Stimulated activated CD4-positive, alpha-beta T cell treated with anti-CD3 and anti-CD28 coated beads, Interleukin-12 subunit alpha, Interleukin-12 subunit beta, amount 100 ng/mL, for 4 hours (primary cell): ENCODE measurements around the gene ARAP1.
A peak's percentile ranks its signal among the peaks of the same experiment; 100 is the strongest.

Experiments used
- DNase-seq: peaks from one replicate; pipeline ENCODE4 v3.0.0-alpha.2; 2020

ARAP1 gene

GRCh38 chr11:72702096-72702495 is 50.1 kb downstream of the ARAP1 start:
- no peak for DNase-seq

GRCh38 chr11:72701466-72701865 is 50.7 kb downstream of the ARAP1 start:
- DNase-seq = no peak

- DNase-seq = no peak
Measured at GRCh38 chr11:72700146-72700545, 52.1 kb downstream of the ARAP1 start.

DNA sequence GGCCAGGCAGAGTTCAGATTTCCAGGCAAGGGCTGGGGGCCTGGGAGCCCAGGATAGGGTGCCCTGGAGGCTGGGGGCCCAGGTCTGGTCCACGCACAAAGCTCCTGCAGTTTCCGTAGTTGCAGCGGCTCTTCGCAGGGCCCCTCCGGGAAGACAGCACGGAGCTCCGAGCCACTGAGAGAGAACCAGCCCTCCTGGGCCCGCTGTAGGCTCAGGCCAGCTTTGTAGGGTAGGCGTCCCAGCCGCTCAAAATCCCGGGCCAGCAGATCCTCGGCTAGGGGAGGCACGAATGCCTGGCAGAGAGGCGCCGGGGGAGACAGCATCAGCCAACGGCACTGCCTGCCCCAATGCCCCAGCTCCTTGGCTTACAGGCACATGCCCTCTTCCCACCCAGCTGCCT is 54.4 kb downstream of the ARAP1 start:
- DNase-seq = no peak

DNA sequence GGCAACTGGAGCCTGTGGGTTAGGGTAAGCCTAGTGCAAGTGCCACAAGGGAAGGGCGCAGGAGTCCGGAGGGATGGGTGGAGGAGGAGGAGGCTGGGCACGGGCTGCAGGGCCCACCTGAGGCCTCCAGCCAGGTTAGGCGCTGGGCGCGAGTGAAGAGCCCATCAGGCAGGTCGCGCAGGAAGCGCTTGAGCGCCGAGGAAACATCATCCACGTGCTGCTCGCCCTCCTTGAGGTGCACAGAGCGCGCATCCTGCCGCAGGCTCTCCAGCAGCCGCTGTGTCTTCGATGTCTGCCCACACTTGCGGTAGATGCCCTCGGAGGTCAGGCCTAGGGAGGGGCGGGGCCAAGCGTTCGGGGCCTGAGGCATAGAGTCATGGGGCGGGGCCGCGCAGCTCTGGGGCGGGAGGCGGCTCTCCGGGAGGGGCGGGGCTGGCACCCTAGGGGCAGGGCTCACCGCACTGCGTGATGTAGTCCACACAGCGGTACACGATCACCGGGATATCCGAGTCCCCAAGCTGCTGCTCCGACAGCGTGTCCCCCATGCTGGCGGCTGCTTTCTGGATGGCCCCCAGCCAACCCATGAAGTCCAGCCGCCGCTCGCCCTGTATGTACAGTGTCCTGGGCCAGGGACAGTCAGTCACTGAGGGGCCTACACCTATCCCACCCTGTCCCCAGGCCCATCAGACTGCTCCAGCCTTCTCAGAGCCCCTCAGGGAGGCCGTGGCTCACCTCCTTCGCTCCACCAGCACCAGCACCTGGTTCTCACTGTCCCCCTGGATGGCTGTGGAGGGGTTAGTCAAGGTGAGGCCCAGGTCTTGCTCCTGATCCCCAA is 55.1 kb downstream of the ARAP1 start:
- no peak for DNase-seq

- DNase-seq = no peak
Measured at GRCh38 chr11:72695354-72695753, 56.9 kb downstream of the ARAP1 start.

GRCh38 chr11:72693271-72693968 is 58.8 kb downstream of the ARAP1 start:
- no peak for DNase-seq

DNA sequence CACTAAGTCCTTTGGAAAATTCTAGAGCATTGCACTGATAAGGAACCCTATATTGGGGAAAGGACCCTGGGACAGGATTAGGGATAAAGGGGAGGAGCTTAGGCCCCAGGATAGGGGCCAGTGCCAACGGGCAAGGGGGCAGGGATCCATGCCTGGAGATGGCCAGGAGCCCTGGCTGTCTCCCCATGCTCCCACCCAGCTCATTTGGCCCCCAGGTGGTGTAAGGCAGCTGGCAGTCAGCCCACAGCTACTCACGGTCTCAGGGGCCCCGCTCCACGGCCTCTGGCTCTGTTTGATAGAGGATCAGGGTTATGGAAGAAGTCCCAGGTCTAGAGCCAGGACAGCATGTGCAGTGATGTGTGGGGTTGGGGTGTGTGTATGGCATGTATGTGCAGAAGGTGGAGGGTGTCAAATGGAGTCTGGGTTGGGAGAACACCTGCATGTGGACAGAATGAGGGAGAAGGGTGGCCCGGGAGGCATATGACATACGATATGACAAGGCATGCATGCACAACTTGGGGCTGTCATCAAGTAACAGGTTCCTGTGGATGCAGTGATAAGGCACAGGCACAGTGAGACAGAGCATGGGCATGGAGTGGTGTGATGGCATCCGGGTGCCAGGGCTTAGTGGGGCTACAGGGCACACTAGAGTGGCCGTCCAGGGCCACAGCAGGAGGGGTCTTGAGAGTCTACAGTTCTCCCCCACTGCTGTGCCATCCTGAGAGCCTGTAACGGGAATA is 59.5 kb downstream of the ARAP1 start:
- DNase-seq = no peak

GRCh38 chr11:72690166-72690565 is 62.0 kb downstream of the ARAP1 start:
- DNase-seq = no peak

DNA sequence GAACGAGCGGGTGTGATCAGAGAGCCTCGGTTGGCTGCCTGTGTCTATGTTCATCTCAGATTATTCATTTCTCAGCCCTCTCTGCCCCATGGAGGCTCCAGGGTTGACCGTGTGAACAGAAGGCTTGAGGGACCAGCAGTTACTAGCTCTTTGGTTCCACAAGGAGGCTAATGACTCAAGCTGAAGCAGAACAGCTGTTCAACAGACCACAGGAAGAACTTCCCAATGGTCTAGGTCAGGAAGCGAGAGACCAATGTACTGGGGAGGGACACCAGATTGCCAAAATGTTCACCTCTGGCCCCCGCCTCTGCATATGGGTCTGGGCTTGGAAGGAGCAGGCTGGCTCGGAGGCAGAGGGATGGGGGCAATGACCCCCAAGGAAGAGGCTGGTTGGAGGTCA is 63.3 kb downstream of the ARAP1 start:
- DNase-seq = no peak

DNA sequence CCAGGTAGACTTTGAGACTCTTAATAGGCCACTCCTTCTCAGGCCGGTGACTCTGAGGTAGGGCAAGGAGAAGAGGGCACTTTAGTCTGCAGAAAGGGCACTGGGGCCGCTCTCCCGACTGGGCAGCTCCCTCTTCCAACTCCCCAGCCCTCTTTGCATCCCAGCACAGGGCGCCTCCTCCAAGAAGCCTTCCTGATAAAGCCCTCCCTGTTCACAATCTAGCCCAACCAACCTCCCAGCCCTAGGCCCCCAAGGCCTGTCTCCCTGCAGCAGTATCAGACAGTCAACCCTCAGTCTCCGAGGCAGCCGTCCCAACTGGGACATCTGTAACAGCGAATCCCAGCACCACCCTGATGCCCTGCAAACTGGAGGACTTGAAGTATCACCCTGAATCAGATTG is 63.7 kb downstream of the ARAP1 start:
- DNase-seq = no peak

DNA sequence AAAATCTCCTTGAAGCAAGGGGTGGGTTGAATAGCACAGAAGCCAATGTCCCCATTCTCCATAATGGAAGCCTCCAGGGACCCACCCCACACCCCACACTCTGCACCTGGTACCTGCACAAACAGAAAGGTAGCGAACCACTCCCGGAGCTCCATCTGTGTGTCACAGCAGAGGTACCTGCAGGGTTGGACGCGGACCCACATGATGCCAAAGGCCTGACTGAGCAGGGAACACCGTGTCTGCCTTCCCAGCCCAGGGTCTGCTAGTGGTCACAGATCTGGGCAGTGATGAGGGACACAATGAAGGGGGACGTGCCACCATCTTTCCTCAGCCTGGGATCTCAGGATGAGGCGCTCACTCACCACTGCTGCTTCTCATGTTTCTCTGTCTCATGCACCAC is 64.9 kb downstream of the ARAP1 start:
- DNase-seq = no peak

GRCh38 chr11:72686639-72687220 is 65.5 kb downstream of the ARAP1 start:
- DNase-seq = no peak

DNA sequence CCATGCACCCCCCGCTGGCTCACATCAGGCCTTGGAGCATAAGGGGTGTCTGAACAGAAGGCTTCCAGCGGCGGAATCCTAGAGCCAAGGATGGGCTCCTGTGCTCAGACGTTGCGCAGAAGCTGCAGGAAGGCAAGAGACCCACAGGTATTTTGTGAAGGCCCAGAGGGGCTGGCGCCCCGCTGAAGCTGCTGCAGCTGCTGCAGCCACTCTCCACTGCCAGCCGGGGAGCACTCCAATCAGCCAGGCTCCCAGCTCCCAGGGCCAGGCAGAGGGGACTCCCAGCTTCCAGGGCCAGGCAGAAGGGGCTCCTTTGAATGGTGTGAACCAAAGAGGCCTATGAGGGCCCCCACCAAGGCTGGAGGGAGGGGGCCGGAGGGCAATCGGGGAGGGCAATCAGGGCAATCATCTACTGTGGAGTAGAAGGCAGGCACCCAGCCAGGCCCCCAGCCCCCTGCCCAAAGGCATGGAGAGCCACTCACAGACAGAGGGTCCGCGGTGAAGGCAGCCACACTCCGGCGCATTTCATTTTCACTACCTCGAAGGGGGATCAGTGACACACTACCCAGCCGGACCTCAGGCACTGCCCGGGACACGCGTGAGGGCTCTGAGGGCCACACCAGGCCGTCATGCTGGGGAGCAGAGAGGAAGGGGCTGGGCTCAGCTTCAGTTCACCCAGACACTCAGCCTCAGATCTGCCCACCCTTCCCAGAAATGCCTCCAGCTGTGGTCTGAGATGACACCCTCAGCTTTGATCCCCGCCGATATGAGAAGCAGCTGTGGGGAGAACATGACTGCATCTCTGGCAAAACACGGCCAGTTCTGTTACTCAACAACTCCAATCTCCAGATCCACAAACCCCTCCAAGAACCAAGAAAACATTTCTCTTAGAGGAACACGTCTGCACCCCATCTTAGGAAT is 66.4 kb downstream of the ARAP1 start:
- no peak for DNase-seq

DNA sequence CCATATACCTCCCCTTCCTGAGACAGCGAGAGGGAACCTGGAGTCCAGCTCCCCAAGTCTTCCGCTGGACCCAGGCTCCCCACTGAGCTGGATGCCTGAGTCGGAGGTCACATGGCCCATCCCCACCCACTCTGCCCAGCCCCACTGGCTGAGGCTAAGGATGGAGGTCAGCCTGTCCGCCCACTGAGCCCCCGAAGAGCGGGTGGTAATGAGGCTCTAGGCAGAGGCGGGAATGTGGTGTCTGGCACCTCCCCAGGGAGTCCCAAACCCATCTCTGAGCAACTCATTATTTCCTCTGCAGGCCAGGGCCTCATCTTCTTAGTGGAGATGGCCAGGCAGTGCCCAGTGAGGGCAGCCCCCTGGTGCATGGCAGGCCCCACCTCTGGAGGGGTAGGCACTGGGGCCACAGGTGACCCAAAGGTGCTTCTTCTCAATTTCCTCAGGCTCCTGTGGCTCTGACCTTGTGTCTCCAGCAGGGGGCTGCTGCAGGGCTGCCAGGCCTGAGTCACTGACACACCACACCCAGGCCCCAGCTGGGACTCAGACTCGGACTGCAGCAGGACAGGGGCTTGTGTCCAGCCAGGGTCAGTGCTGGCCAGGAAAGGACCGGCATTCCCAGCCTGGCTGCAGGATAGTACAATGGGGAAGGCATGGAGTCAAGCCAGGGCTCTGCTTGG is 67.8 kb downstream of the ARAP1 start:
- DNase-seq = peak; percentile 24

DNA sequence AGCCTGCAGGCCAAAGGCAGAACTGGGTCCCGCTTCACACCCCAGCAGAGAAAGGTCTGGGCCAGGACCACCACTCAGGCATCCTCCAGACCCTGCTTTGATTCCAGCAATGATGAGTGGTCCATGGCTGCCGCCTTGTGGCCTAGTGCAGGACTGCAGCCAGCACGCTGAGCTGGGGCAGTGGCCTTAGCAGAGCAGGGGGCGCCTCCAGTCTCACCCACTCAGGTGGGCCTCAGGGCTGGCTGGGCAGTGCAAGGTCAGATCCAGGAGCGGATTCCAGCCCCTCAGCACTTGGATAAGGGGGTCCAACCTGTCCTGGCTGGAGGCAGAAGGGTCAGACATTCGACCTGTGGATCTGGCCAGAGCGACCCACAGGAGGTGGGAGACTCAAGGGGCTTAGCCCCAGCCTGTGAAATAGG is 68.4 kb downstream of the ARAP1 start:
- peak; percentile 69 for DNase-seq

DNA sequence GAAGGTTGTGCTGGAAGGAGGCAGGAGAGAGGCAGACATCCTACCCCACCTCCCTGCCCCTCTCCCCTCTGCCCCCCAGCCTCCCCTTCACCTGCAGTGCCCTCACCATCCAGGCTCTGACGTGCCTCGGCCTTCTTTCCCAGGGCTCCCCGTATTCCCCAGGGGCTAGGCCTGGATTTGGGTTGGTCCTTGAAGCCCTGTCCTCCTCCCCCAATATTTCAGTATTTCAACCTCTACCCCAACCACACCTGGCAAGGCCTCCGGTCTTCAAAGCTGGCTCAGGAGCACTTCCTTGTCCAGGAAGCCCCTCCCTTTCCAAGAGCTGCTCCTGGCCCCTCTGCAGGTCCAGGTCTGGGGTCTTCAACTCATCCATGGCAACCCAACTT is 69.4 kb downstream of the ARAP1 start:
- DNase-seq = no peak

- DNase-seq = no peak
Measured at GRCh38 chr11:72682238-72682857, 69.9 kb downstream of the ARAP1 start.

DNA sequence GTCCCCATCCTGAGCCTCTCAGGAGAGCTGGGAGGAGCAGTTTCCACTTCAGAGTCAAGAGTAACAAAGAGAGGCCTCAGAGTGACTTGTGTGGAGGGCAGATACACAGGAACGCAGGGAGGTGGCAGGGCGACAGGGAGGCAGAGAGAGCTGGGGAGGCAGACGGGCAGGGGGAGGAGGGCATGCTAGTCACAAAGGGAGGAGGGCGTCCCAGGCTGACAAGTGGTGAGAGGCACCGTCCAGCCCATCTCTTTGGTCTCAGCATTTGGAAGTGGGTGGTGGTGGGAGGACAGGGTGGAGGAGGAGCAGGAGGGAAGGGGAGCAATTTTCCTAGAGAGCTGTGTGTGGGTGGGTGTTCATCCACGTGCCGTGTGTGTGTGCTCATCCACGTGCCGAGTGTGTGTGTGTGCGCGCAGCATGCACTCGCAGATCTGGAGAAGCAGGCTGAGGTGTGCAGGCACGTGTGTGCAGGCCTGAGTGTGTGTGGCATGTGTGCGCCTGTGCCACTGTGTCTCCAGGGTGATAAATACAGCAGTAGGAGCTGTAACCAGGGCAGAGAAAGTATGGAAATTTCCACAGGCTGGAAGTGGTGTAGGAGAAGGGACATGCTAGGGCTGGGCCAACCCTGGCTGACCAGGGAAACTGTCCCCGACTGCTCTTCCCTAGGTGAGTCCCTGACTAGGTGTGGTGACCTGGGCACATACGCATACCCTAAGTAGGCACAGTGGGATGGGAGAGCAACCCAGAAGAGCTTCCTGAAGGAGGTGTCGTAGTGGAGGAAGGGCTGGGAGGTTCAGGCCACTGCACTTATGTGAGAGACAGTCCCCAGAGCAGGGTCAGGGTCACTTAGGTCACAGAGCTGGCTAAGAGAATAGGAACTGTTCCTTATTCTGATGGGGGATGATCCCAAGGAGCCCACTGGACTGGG is 70.7 kb downstream of the ARAP1 start:
- no peak for DNase-seq

GRCh38 chr11:72680624-72681158 is 71.5 kb downstream of the ARAP1 start:
- no peak for DNase-seq
